Uterus (tissue), 4 donors: Measurements from ENCODE around the gene FCRLB. TPM values are rescaled to one million over a fixed set of nuclear protein-coding genes. Genes with fewer than 3 reads are reported as not detected.

Source experiments
- DNase-seq, 2 donors: peaks; one replicate each; pipeline ENCODE4 v3.0.0-alpha.2; 2019 to 2020
- H3K27ac ChIP-seq, 2 donors: fragments of 200-600 bp; sonication (generic); 1 replicate in 1 of 2; 2 replicates in 1 of 2; pipeline ENCODE4 v1.5.1; 2016 to 2018
- H3K27me3 ChIP-seq, 2 donors: fragments of 200-600 bp; sonication (generic); one replicate each; pipeline ENCODE4 v1.5.1; 2018 to 2019; ENCODE audit warnings: control low read depth in 1 of 2
- H3K36me3 ChIP-seq, 2 donors: fragments of 200-600 bp; sonication (generic); one replicate each; pipeline ENCODE4 v1.5.1; 2019; ENCODE audit warnings: control low read depth in 1 of 2
- H3K4me1 ChIP-seq, 2 donors: fragments of 200-600 bp; sonication (generic); one replicate each; pipeline ENCODE4 v1.5.1; 2018 to 2019; ENCODE audit warnings: control low read depth in 1 of 2
- H3K4me3 ChIP-seq, 2 donors: fragments of 200-600 bp; sonication (generic); 1 replicate in 1 of 2; 2 replicates in 1 of 2; pipeline ENCODE4 v1.5.1; 2018 to 2019; ENCODE audit warnings: mild to moderate bottlenecking in 1 of 2
- H3K9me3 ChIP-seq, 2 donors: fragments of 200-600 bp; sonication (generic); one replicate each; pipeline ENCODE4 v1.5.1; 2019; ENCODE audit warnings: control low read depth in 1 of 2
- CTCF ChIP-seq, 4 experiments: fragments of 200-600 bp in 2 of 4; fragments of 450-650 bp in 2 of 4; sonication (generic) in 2 of 4; IDR thresholded peaks; one replicate each; pipeline ENCODE4 v1.5.1; 2016 to 2019; ENCODE audit warnings: antibody characterized with exemption in 4 of 4, mild to moderate bottlenecking in 2 of 4, moderate library complexity in 1 of 4
- POLR2A ChIP-seq, 2 donors: fragments of 450-650 bp; IDR thresholded peaks; one replicate each; pipeline ENCODE4 v1.6.1; 2016; ENCODE audit warnings: antibody characterized with exemption in 2 of 2, mild to moderate bottlenecking in 1 of 2, moderate library complexity in 1 of 2
- intact Hi-C: fragments of 100-400 bp; cut with DNase I; formaldehyde crosslinking; loops from one replicate; pipeline ENCODE4 v1.15.1; 2023; ENCODE audit warnings: low total_unique reads
- total RNA-seq, 4 donors: library from RNA; depleted of rRNA in 3 of 4; stranded (reverse); fragments of >200 nt in 3 of 4; gene quantifications; one replicate each; pipeline versions ENCODE4 v1.1.0 to v1.2.4, GENCODE V29; 2014 to 2023
- donor health status: DM: yes; HTN: yes; CAD: no.

The FCRLB gene
- total RNA-seq, 4 donors from 2014 or later, result 0.26 to 0.52 (median 0.35) TPM; not detected in 1

- H3K9me3 ChIP-seq, result no peaks in the 10 kb centered on the region
- intact Hi-C loops, result no loop called here
- no peak overlapping the region for H3K27ac ChIP-seq
- TF ChIP-seq CTCF (IDR thresholded peaks at IDR 0.05), result no peak
- no peak for TF ChIP-seq POLR2A (IDR thresholded peaks at IDR 0.05)
- no peak overlapping the region for H3K4me3 ChIP-seq
- H3K4me1 ChIP-seq, result no peaks in the 10 kb centered on the region
- H3K36me3 ChIP-seq, result no peaks in the 10 kb centered on the region
- DNase-seq, result no peak
- H3K27me3 ChIP-seq, result no peaks in the 10 kb centered on the region
Measured at GRCh38 chr1:161702250-161702649, 19.1 kb upstream of the FCRLB start.

GRCh38 chr1:161705537-161705936 is 15.8 kb upstream of the FCRLB start:
- H3K4me3 ChIP-seq, result no peak overlapping the region
- H3K27me3 ChIP-seq, result no peaks in the 10 kb centered on the region
- no peak overlapping the region for H3K27ac ChIP-seq
- intact Hi-C loops, result no loop called here
- no peaks in the 10 kb centered on the region for H3K9me3 ChIP-seq
- DNase-seq, result no peak
- no peaks in the 10 kb centered on the region for H3K36me3 ChIP-seq
- TF ChIP-seq CTCF (IDR thresholded peaks at IDR 0.05), result no peak
- no peak for TF ChIP-seq POLR2A (IDR thresholded peaks at IDR 0.05)
- H3K4me1 ChIP-seq, result no peaks in the 10 kb centered on the region

GRCh38 chr1:161706113-161706481 is 15.2 kb upstream of the FCRLB start:
- no peak overlapping the region for H3K4me3 ChIP-seq
- no peak overlapping the region for H3K27ac ChIP-seq
- TF ChIP-seq CTCF (IDR thresholded peaks at IDR 0.05) (no peak), POLR2A (IDR thresholded peaks at IDR 0.05) (no peak)
- H3K36me3 ChIP-seq, result no peaks in the 10 kb centered on the region
- H3K4me1 ChIP-seq, result no peaks in the 10 kb centered on the region
- no peaks in the 10 kb centered on the region for H3K27me3 ChIP-seq
- DNase-seq, result no peak
- intact Hi-C loops, result no loop called here
- H3K9me3 ChIP-seq, result no peaks in the 10 kb centered on the region

- DNase-seq, result no peak
- no peaks in the 10 kb centered on the region for H3K36me3 ChIP-seq
- intact Hi-C loops, result no loop called here
- no peaks in the 10 kb centered on the region for H3K27me3 ChIP-seq
- H3K4me3 ChIP-seq, result no peak within 1 kb of the TSS
- H3K4me1 ChIP-seq, result no peaks in the 10 kb centered on the region
- no peak within 1 kb of the TSS for H3K27ac ChIP-seq
- H3K9me3 ChIP-seq, result no peaks in the 10 kb centered on the region
- TF ChIP-seq POLR2A (IDR thresholded peaks at IDR 0.05), result no peak
- TF ChIP-seq CTCF (IDR thresholded peaks at IDR 0.05), result no peak
Measured at GRCh38 chr1:161706482-161707347, 14.6 kb upstream of the FCRLB start, which contains the start of gene FCRLA. FCRLA (plus strand) TSS chr1:161707229; CDS start chr1:161707265, 36 bp downstream.

GRCh38 chr1:161707503-161707902 is 13.8 kb upstream of the FCRLB start:
- Histone ChIP-seq H3K4me3 (no peak overlapping the region), H3K27me3 (no peaks in the 10 kb centered on the region), H3K27ac (no peak overlapping the region), H3K9me3 (no peaks in the 10 kb centered on the region), H3K4me1 (no peaks in the 10 kb centered on the region), H3K36me3 (no peaks in the 10 kb centered on the region)
- TF ChIP-seq CTCF (IDR thresholded peaks at IDR 0.05) (no peak), POLR2A (IDR thresholded peaks at IDR 0.05) (no peak)
- intact Hi-C loops, result no loop called here
- no peak for DNase-seq
